Endodermal cell (in vitro differentiated cells): ENCODE measurements around the gene CACNB1. TPM values are rescaled to one million over a fixed set of nuclear protein-coding genes. Genes with fewer than 3 reads are reported as not detected.

Experiments
- DNase-seq: peaks from one replicate; pipeline ENCODE4 v3.0.0-alpha.2; 2017
- H3K27ac ChIP-seq: 2 replicates; pipeline ENCODE4 v1.5.1; 2013; ENCODE audit warnings: mild to moderate bottlenecking, low read depth, low read length, moderate library complexity
- H3K27me3 ChIP-seq: 2 replicates; pipeline ENCODE4 v1.6.1; 2013; ENCODE audit warnings: mild to moderate bottlenecking, low read length, moderate library complexity; ENCODE audit not compliant: insufficient read depth, control insufficient read depth, poor library complexity, severe bottlenecking
- H3K36me3 ChIP-seq: 2 replicates; pipeline ENCODE4 v1.7.0; 2013; ENCODE audit warnings: mild to moderate bottlenecking, low read length, moderate library complexity; ENCODE audit not compliant: control insufficient read depth, insufficient read depth
- H3K4me1 ChIP-seq: one replicate; pipeline ENCODE4 v1.7.0; 2013; ENCODE audit warnings: low read length; ENCODE audit not compliant: control insufficient read depth, insufficient read depth
- H3K4me3 ChIP-seq: 2 replicates; pipeline ENCODE4 v1.5.1; 2013; ENCODE audit warnings: mild to moderate bottlenecking, low read length, moderate library complexity
- H3K9ac ChIP-seq: 2 replicates; pipeline ENCODE4 v1.6.1; 2013; ENCODE audit warnings: mild to moderate bottlenecking, low read length, moderate library complexity; ENCODE audit not compliant: poor library complexity, severe bottlenecking; ENCODE audit errors: extremely low read depth
- H3K9me3 ChIP-seq: 2 replicates; pipeline ENCODE4 v1.6.1; 2013; ENCODE audit warnings: mild to moderate bottlenecking, low read length, moderate library complexity; ENCODE audit not compliant: control insufficient read depth
- H3K27ac Mint-ChIP-seq: 2 replicates; pipeline ENCODE4 v1.8.0; 2020; ENCODE audit warnings: mixed read lengths
- H3K27me3 Mint-ChIP-seq: 2 replicates; pipeline ENCODE4 v1.8.0; 2021; ENCODE audit warnings: mild to moderate bottlenecking, mixed read lengths; ENCODE audit not compliant: insufficient read depth
- H3K36me3 Mint-ChIP-seq: 2 replicates; pipeline ENCODE4 v1.8.0; 2020; ENCODE audit warnings: low read depth, mixed read lengths
- H3K4me1 Mint-ChIP-seq: 2 replicates; pipeline ENCODE4 v1.8.0; 2020; ENCODE audit warnings: mixed read lengths
- H3K4me3 Mint-ChIP-seq: 2 replicates; pipeline ENCODE4 v1.8.0; 2020; ENCODE audit warnings: mild to moderate bottlenecking, moderate library complexity, mixed read lengths
- H3K9me3 Mint-ChIP-seq: 2 replicates; pipeline ENCODE4 v1.8.0; 2020; ENCODE audit warnings: mild to moderate bottlenecking, mixed read lengths
- WGBS, 2 experiments: methylation state at CpG; one replicate each; pipeline versions ENCODE4 v1.1.5 to v1.1.7; 2013; ENCODE audit warnings: missing lambda C conversion rate in 2 of 2, mixed read lengths in 1 of 2; ENCODE audit not compliant: insufficient coverage in 1 of 2, insufficient read length in 1 of 2; 5-methylcytosine and 5-hydroxymethylcytosine counted together
- total RNA-seq, 2 donors: library from RNA; stranded (reverse); fragmentation: NEBNext Ultra II Directional in 1 of 2; extraction: Animal tissue kit (Norgen Biotek cat#: 25700) in 1 of 2; gene quantifications; 2 replicates in 1 of 2; 3 replicates in 1 of 2; pipeline ENCODE4 v1.2.1, GENCODE V29; 2021
- TF ChIP-seq, protein P1 (sequence below): fragments of 200-600 bp; sonication (generic); conservative IDR thresholded peaks from 2 replicates; pipeline ENCODE4 v1.5.0; 2021; ENCODE audit warnings: antibody characterized with exemption, mild to moderate bottlenecking

CACNB1 gene
- total RNA-seq, 2 donors from 2014 or later, result 12.2 to 13.2 TPM

- no peak overlapping the region for H3K27ac Mint-ChIP-seq
- peaks cover 27% of the 10 kb centered on the region for H3K36me3 Mint-ChIP-seq
- DNase-seq, result no peak
- Histone ChIP-seq H3K27ac (no peak overlapping the region), H3K9me3 (no peaks in the 10 kb centered on the region), H3K9ac (no peak overlapping the region), H3K36me3 (peaks cover 22% of the 10 kb centered on the region), H3K4me3 (peak overlapping the region; percentile 79), H3K4me1 (no peaks in the 10 kb centered on the region), H3K27me3 (no peaks in the 10 kb centered on the region)
- WGBS, 2 experiments, result 54% methylated on average over 6 of the region's 8 CpGs; no CpG with 5 or more reads in 1 of the 2 experiments
- TF ChIP-seq, protein P1, sequence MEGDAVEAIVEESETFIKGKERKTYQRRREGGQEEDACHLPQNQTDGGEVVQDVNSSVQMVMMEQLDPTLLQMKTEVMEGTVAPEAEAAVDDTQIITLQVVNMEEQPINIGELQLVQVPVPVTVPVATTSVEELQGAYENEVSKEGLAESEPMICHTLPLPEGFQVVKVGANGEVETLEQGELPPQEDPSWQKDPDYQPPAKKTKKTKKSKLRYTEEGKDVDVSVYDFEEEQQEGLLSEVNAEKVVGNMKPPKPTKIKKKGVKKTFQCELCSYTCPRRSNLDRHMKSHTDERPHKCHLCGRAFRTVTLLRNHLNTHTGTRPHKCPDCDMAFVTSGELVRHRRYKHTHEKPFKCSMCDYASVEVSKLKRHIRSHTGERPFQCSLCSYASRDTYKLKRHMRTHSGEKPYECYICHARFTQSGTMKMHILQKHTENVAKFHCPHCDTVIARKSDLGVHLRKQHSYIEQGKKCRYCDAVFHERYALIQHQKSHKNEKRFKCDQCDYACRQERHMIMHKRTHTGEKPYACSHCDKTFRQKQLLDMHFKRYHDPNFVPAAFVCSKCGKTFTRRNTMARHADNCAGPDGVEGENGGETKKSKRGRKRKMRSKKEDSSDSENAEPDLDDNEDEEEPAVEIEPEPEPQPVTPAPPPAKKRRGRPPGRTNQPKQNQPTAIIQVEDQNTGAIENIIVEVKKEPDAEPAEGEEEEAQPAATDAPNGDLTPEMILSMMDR, result no peak
- peak overlapping the region; percentile 98 for H3K4me3 Mint-ChIP-seq
- H3K4me1 Mint-ChIP-seq, result peaks cover 33% of the 10 kb centered on the region
- H3K9me3 Mint-ChIP-seq, result no peaks in the 10 kb centered on the region
- no peaks in the 10 kb centered on the region for H3K27me3 Mint-ChIP-seq
Observed at GRCh38 chr17:39196241-39196807, 1.1 kb downstream of the CACNB1 start.

DNA sequence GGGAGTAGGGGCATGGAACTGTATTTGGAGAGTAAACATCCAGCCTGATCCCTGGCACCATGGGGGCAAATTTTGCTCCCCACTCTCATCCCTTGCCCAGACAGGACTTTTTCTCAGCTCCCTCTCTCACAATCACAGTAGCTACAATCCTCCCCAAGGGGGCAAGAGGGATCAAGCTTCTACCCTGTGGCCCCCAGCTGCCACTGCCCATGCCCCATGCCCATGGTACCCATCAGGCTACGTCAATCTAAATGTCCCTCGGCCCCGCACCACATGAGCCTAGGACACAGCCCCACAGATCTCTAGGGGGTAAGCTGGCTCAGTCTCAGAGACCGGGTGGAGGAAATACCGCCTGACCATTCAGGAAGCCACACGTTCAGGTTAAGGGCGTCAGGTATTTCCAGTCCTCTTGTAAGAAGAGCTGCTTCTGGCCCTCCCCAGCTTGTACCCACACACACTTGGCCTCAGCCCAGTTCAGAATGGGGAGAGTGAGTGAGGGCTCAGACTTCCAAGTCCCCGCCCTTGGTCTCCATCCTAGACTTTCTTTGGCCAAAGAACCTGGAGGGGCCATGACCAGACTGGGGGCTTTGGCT is 1.8 kb downstream of the CACNB1 start:
- Mint-ChIP-seq H3K36me3 (peaks cover 22% of the 10 kb centered on the region), H3K4me3 (peak overlapping the region; percentile 98), H3K9me3 (no peaks in the 10 kb centered on the region), H3K4me1 (peaks cover 27% of the 10 kb centered on the region), H3K27me3 (no peaks in the 10 kb centered on the region), H3K27ac (no peak overlapping the region)
- TF ChIP-seq, protein P1, result no peak
- H3K27ac ChIP-seq, result no peak overlapping the region
- no peaks in the 10 kb centered on the region for H3K4me1 ChIP-seq
- WGBS, 2 experiments, result 90 to 92% methylated on average over 7 to 8 of the region's 8 CpGs
- H3K27me3 ChIP-seq, result no peaks in the 10 kb centered on the region
- H3K4me3 ChIP-seq, result no peak overlapping the region
- peaks cover 15% of the 10 kb centered on the region for H3K36me3 ChIP-seq
- no peak overlapping the region for H3K9ac ChIP-seq
- DNase-seq, result no peak
- H3K9me3 ChIP-seq, result no peaks in the 10 kb centered on the region

- H3K9me3 Mint-ChIP-seq, result no peaks in the 10 kb centered on the region
- peak overlapping the region; percentile 72 for H3K4me3 ChIP-seq
- H3K27ac Mint-ChIP-seq, result peak overlapping the region; percentile 14
- DNase-seq, result peak; percentile 89
- H3K36me3 ChIP-seq, result peaks cover 14% of the 10 kb centered on the region
- TF ChIP-seq, protein P1, result no peak
- no peaks in the 10 kb centered on the region for H3K27me3 Mint-ChIP-seq
- H3K9me3 ChIP-seq, result no peaks in the 10 kb centered on the region
- H3K9ac ChIP-seq, result no peak overlapping the region
- peaks cover 20% of the 10 kb centered on the region for H3K36me3 Mint-ChIP-seq
- H3K27ac ChIP-seq, result no peak overlapping the region
- H3K27me3 ChIP-seq, result no peaks in the 10 kb centered on the region
- H3K4me1 ChIP-seq, result no peaks in the 10 kb centered on the region
- peaks cover 27% of the 10 kb centered on the region for H3K4me1 Mint-ChIP-seq
- WGBS, 2 experiments, result 45 to 46% methylated on average over 4 to 9 of the region's 10 CpGs
- peak overlapping the region; percentile 98 for H3K4me3 Mint-ChIP-seq
Observed at GRCh38 chr17:39194985-39195524, 2.4 kb downstream of the CACNB1 start.
